Measurements from ENCODE around the gene IKBKE.

DNA sequence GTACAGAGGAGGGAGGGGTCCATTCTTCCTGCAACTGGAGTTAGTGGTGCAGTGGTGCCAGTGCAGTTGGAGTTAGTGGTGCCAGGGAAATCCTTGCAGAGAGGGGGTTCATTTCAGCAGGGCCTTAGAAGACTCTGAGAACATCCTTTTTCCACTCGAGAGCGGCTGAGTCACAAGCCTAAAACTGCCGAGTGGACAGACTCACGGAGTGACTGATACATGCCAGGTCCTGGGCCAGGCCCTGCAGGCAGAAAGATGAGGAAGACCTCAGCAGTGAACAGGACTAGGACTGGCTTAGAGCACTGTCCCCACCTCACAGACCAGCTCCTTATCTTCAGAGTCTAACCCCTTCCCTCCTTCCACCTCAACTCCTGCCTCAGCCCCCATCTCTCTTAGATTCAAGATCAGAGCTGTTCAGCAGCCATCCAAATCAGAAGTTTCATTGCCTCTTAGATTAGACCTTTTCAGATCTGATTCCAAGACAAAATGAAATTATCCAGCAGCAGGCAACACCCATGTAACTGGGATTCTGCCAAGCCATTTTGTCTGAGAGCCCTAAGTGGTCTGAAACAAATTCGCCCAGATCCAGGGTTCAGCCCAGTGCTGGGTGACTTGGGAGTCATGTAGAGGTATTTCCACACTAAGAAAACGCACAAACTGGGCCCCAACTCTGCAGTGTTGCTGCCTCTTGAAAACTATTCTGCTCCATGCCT lies 12.7 kb upstream of the IKBKE start:
- TF ChIP-seq, protein P1, sequence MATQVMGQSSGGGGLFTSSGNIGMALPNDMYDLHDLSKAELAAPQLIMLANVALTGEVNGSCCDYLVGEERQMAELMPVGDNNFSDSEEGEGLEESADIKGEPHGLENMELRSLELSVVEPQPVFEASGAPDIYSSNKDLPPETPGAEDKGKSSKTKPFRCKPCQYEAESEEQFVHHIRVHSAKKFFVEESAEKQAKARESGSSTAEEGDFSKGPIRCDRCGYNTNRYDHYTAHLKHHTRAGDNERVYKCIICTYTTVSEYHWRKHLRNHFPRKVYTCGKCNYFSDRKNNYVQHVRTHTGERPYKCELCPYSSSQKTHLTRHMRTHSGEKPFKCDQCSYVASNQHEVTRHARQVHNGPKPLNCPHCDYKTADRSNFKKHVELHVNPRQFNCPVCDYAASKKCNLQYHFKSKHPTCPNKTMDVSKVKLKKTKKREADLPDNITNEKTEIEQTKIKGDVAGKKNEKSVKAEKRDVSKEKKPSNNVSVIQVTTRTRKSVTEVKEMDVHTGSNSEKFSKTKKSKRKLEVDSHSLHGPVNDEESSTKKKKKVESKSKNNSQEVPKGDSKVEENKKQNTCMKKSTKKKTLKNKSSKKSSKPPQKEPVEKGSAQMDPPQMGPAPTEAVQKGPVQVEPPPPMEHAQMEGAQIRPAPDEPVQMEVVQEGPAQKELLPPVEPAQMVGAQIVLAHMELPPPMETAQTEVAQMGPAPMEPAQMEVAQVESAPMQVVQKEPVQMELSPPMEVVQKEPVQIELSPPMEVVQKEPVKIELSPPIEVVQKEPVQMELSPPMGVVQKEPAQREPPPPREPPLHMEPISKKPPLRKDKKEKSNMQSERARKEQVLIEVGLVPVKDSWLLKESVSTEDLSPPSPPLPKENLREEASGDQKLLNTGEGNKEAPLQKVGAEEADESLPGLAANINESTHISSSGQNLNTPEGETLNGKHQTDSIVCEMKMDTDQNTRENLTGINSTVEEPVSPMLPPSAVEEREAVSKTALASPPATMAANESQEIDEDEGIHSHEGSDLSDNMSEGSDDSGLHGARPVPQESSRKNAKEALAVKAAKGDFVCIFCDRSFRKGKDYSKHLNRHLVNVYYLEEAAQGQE (IDR thresholded peaks at IDR 0.05; ENCODE audit: low read depth): no peak
- TF ChIP-seq TAF1 (IDR thresholded peaks at IDR 0.05; ENCODE audit: low read depth): no peak
- no peak for TF ChIP-seq CEBPB (IDR thresholded peaks at IDR 0.05)
- no peak for TF ChIP-seq EP300 (IDR thresholded peaks at IDR 0.05; ENCODE audit: borderline replicate concordance)
- TF ChIP-seq, protein P2, sequence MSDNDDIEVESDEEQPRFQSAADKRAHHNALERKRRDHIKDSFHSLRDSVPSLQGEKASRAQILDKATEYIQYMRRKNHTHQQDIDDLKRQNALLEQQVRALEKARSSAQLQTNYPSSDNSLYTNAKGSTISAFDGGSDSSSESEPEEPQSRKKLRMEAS (IDR thresholded peaks at IDR 0.05): no peak
- TF ChIP-seq, protein P3, sequence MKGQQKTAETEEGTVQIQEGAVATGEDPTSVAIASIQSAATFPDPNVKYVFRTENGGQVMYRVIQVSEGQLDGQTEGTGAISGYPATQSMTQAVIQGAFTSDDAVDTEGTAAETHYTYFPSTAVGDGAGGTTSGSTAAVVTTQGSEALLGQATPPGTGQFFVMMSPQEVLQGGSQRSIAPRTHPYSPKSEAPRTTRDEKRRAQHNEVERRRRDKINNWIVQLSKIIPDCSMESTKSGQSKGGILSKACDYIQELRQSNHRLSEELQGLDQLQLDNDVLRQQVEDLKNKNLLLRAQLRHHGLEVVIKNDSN (IDR thresholded peaks at IDR 0.05): no peak
- TF ChIP-seq RAD21 (IDR thresholded peaks at IDR 0.05; ENCODE audit: low read depth): no peak
- no peak for TF ChIP-seq TCF12 (IDR thresholded peaks at IDR 0.05; ENCODE audit: low read depth)
